HG03520 (cell line): ENCODE data around the gene PDP2.
"Not testable (repeated sequence)": the region's sequence is repeated elsewhere in the genome, so short reads cannot be mapped to it uniquely, and the experiment has no call there.

Experiments used
- ATAC-seq: cut with Tn5 transposase; IDR thresholded peaks from one replicate; pipeline ENCODE4 v1.9.1; 2021; ENCODE audit warnings: mild to moderate bottlenecking, moderate library complexity; ENCODE audit not compliant: unreplicated experiment

Gene PDP2

GRCh38 chr16:66851166-66851964 is 28.9 kb upstream of the PDP2 start:
- no peak for ATAC-seq

DNA sequence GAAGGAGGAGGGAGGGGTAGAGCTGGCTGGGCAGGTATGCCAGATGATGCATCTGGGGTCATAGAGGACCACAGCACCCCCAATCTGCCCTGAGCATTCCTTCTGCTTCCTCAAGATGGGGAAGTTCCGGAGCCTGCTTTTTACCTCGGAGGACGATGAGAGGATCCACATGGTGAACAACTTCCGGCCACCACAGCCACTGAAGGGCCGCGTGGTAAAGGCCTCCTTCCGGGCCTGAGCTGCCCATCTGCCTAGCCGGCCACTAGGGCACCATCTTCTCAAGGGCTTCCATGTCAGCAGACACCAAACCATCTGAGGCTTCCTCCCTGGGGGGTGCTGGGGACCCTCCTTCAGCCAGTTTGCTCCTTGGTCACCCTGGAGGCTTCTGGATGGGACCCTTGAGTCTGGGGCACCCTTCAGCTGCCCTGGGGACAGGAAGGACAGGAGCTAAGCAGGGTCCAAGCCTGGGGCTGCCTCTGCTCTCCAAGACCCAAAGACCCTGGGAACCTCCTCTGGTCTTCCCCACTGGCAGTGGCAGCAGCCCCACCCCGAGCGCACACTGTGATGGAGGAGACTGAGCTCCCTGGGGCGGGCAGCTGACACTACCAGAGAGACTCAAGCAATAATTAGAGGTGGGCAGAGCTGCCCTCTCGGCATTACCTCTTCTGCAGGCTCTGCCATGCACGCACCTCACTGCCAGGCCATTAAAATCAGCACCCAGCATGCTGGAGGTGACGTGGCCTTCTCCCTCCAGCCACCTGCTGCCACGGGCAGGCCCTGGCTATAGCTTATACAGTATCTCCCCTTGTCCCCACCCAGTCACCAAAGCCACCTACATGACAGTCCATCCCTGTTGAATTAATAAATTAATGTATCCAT is 26.8 kb upstream of the PDP2 start:
- ATAC-seq: no peak

- no peak for ATAC-seq
Measured at GRCh38 chr16:66856184-66856730, 24.1 kb upstream of the PDP2 start.

DNA sequence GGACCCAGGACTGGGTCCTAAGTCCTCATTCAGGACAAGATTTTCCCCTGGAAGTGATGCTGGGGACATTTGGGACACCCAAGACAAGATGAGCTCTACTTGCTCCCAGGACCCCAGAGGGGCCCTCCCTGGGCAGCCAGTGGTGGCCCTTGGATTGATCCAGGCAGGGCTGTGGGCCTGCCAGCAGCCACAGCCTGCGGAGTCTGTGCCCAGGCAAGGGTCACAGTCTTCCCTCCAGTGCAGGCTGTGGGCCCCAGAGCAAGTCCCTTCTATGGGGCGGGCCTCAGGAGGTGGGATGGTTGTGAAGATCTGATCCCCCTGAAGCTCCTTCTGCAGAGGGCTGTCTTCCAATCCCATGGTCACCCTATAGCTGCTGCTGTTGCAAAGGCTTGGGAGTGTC is 23.5 kb upstream of the PDP2 start:
- ATAC-seq: no peak

DNA sequence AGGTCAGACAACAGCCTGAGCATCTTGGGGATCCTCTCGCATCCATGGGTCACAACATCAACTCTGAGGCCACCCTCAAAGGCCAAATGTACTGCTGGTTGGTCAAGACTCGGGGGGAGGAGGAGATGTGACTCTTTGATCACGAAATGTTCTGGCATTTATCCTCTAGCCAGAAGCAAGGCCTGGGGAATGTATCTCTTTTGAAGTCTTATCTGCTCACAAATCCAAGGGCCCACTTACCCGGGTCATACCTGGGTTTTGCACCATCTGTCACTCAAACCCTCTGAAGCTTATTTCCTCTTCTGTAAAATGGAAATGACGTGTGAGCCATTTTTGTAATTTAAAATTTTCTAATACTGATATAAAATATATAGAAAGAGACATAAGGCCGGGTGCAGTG is 22.9 kb upstream of the PDP2 start:
- ATAC-seq: no peak

- no peak for ATAC-seq
Measured at GRCh38 chr16:66858740-66859396, 21.4 kb upstream of the PDP2 start.

GRCh38 chr16:66859397-66860068 is 20.8 kb upstream of the PDP2 start:
- no peak for ATAC-seq

DNA sequence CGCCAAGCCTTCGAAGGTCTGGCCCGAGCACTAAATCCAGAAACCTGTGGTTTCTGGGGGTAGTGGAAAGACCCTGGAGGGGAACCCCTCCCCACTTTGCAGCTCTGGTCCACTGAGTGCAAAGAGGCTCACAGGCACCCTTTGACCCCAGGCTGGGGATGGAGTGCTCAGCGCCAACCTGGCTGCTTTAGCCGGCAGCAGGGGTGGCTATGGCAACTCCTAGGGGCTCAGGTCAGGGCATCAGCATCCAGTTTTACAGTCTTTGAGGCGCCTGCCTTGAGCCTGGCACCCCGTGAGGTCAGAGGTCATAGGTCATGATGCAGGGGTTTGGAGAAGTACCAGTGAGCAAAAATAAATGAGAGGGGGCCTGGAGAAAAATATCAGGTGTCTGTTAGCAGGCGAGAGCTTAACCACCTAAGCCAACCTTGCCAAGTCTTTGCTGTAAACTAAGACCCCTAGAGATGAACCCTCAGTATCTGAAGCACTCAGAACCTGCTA is 18.2 kb upstream of the PDP2 start:
- ATAC-seq: no peak

GRCh38 chr16:66863707-66864106 is 16.6 kb upstream of the PDP2 start:
- ATAC-seq: no peak

- no peak for ATAC-seq
Measured at GRCh38 chr16:66869424-66869823, 10.9 kb upstream of the PDP2 start.

DNA sequence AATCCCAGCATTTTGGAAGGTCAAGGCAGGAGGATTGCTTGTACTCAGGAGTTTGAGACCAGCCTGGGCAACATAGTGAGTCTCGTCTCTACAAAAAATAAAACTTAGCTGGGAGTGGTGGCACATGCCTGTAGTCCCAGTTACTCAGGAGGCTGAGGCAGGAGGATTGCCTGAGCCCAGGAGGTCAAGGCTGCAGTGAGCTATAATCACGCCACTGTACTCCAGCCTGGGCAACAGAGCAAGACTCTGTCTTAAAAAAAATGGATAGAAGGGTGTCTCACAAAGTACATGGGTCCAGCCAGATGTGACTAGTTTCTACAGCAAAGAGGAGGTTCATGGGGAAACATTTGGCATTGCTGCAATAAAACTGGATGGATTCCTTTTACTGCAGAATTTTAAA is 9.0 kb upstream of the PDP2 start:
- not testable (repeated sequence) for ATAC-seq

DNA sequence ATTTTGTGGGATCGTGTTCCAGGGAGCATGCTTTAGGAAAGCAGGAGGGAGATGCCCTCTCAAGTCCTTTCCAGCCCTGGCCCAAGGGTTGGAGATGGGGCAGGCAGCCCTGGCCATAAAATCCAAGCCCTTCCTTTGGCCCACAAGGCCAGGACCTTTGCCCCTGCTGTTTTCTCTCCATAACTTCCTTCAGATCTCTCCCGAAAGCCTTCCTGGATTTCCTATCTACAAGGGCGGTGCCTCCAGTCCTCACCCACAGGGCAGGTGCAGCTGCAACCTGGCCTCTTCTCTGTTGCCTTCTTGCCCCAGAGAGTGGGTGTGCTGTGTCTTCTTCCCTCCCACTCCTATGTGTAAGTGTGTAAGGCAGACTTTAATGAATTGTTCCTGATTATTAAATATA is 8.5 kb upstream of the PDP2 start:
- ATAC-seq: no peak

GRCh38 chr16:66872559-66872942 is 7.8 kb upstream of the PDP2 start:
- no peak for ATAC-seq

DNA sequence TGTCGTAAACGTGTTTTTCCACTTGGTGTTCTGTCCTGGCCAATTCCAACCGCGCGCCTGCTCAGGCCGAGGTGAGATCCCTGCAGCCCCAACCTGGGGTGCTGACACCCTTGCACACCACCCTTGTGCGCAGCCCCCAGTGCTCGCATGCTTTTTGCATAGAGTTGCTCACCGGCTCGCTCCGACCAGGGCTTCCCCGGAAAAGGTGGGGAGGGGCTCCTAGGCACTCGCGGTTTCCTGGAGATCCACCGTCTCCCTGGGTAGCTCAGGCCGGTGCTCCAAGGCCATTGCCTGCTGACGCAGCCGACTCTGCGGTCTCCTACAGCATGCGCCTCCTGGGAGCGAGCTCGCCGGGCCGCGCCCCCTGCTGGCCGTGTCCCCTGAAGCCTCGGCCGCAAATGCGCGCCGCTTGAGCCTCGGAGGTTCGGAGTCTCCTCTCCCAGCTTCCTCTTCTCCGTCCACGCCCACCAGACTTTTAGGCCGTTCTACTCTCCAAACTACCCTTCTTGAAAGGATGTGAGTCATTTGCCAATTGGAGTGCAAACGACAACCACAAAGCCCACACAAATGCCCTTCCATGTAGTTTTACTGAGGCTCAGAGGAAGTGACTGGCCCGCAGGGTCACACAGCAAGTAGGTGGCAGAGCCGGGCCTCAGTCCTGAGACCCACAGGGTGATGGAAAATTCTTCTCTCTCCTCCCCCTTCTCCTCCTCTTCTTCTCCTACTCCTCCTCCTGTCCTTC is 7.2 kb upstream of the PDP2 start:
- peak; percentile 59 for ATAC-seq

DNA sequence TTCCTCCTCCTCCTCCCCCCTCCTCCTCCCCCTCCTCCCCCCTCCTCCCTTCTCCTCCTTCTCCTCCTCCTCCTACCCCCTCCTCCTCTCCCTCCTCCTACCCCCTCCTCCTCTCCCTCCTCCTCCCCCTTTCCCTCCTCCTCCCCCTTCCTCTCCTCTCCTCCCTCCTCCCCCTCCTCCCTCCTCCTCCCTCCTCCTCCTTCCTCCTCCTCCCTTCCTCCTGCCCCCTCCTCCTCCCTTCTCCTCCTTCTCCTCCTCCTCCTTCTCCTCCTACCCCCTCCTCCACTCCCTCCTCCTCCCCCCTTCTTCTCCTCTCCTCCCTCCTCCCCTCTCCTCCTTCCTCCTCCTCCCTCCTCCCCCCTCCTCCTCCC is 6.6 kb upstream of the PDP2 start:
- ATAC-seq: no peak

DNA sequence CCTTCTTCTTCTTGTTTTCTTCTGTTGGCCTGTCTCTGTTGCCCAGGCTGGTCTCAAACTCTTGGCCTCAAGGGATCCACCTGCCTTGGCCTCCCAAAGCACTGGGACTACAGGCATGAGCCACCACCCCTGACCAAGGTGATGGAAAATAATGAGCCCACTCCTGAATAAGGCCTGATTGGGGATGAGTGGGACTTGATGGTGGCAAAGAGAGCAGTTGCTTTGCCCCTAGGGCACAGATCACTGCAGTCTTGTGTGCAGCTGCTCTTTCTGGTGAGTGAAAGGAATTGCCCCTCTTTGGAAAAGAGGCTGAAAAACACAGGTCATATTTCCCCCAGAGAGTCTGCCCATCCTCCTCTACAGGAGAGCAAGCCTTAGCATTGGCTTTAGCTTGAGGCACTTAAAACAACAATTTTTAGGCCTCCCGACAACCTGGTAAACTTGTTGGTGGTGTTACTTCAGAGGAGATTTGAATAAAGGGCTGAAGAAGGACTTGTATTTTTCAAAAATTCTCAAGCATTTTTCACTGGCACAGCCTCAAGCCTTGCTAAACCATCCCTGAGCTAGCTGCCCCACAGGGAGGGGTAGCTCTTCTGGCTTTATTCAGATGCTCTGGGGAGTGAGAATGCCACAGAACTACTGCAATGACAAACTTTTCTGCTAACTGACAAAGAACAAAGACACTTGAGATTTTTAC is 6.1 kb upstream of the PDP2 start:
- ATAC-seq: no peak

GRCh38 chr16:66878067-66878466 is 2.2 kb upstream of the PDP2 start:
- ATAC-seq: no peak

DNA sequence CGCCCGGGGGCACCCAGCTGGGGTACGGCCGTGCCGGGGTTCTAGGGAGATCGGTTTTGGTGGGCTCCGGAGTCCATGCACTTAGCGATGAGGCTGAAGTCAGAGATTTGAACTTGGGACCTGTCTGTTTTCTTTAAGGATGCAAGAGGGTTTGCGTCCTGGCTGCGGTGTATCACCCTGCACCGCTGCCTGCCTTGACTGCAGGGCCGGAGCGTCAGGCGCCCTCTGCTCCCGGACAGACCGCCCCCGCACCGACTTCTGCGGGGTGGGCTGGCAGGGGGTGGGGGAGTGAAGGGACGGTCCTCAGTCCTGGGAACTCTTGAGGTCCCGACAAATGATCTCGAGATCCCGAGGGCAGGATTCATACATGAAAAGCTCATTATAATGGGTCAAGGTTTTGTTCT is 701 bp downstream of the PDP2 start:
- ATAC-seq: no peak

DNA sequence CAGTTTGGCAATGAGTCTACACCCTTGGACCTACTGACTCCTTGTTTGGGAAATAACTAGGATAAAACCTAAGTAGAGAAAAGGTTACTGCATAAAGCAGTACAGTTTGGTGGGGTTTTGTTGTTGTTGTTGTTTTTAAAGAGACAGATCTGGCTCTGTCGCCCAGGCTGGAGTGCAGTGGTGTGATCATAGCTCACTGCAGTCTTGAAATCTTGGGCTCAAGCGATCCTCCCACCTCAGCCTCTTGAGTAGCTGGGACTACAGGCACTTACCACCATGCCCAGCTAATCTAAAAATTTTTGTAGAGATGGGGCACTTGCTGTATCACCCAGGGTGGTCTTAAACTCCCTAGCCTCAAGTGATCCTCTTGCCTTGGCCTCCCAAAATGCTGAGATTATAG is 1.2 kb downstream of the PDP2 start:
- ATAC-seq: no peak
